Measurements from ENCODE around the gene UCP1. TPM values are rescaled to one million over a fixed set of nuclear protein-coding genes. Genes with fewer than 3 reads are reported as not detected.
"Not testable (repeated sequence)": the region's sequence is repeated elsewhere in the genome, so short reads cannot be mapped to it uniquely, and the experiment has no call there.

UCP1 gene
- total RNA-seq, 1 donor from 2014 or later, result not detected

DNA sequence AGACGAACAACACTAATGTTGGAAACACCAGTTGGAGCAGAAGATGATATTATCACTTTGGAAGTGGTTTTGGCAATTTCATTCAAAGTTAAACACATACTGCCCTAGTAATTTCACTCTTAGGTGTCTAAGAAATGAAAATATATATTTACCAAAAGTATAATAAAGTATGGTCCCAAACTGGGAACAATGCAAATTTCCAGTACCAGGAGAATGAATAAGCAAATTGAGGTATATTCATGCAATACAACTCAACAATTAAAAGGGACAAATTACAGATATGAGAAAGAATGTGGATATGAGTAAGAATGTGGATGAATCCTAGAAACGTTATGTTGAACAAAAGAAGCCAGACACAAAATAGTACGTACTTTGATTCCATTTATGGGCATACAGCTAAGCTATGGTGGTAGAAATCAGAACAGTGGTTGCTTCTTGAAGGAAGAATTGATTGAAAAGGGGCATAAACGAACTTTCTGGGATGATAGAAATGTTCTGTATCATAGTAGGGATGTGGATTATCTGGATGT is 34.7 kb downstream of the UCP1 start:
- Histone ChIP-seq H3K27me3 (ENCODE audit: low read depth) (no peaks in the 10 kb centered on the region), H3K4me3 (no peak overlapping the region), H3K4me1 (peaks cover 11% of the 10 kb centered on the region), H3K9me3 (replicated peaks) (no peaks in the 10 kb centered on the region), H3K36me3 (peaks cover 33% of the 10 kb centered on the region), H3K27ac (replicated peaks) (no peak overlapping the region)
- TF ChIP-seq, protein P1, sequence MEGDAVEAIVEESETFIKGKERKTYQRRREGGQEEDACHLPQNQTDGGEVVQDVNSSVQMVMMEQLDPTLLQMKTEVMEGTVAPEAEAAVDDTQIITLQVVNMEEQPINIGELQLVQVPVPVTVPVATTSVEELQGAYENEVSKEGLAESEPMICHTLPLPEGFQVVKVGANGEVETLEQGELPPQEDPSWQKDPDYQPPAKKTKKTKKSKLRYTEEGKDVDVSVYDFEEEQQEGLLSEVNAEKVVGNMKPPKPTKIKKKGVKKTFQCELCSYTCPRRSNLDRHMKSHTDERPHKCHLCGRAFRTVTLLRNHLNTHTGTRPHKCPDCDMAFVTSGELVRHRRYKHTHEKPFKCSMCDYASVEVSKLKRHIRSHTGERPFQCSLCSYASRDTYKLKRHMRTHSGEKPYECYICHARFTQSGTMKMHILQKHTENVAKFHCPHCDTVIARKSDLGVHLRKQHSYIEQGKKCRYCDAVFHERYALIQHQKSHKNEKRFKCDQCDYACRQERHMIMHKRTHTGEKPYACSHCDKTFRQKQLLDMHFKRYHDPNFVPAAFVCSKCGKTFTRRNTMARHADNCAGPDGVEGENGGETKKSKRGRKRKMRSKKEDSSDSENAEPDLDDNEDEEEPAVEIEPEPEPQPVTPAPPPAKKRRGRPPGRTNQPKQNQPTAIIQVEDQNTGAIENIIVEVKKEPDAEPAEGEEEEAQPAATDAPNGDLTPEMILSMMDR (IDR thresholded peaks at IDR 0.05; ENCODE audit: borderline replicate concordance), result no peak
- no peak for DNase-seq
- intact Hi-C loops (cut with micrococcal nuclease), result no loop called here

DNA sequence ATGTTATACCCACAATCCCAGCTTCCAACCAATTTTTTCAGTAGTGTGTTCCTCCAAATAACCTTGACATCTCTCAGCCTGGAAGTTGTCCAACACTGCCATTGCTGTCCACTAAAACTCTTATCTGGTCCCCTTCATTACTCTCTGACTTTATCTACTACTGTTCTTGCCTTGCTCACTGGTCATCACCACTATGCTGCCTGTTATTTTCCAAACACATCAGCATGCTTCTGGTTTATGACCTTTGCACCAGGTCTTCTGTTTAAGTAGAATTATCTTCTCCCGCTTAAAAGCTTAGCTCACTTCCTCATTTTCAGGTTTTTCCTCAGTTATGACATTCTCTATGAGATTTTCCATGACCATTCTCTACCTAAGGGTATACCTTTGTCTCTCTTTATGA is 39.3 kb downstream of the UCP1 start:
- intact Hi-C loops (cut with micrococcal nuclease), result no loop called here
- DNase-seq, result no peak
- Histone ChIP-seq H3K4me1 (peaks cover 37% of the 10 kb centered on the region), H3K27me3 (ENCODE audit: low read depth) (no peaks in the 10 kb centered on the region), H3K4me3 (peak overlapping the region; percentile 10), H3K9me3 (replicated peaks) (peaks cover 6% of the 10 kb centered on the region), H3K36me3 (peaks cover 16% of the 10 kb centered on the region), H3K27ac (replicated peaks) (peak overlapping the region; percentile 78)
- TF ChIP-seq, protein P1 (IDR thresholded peaks at IDR 0.05; ENCODE audit: borderline replicate concordance), result no peak

DNA sequence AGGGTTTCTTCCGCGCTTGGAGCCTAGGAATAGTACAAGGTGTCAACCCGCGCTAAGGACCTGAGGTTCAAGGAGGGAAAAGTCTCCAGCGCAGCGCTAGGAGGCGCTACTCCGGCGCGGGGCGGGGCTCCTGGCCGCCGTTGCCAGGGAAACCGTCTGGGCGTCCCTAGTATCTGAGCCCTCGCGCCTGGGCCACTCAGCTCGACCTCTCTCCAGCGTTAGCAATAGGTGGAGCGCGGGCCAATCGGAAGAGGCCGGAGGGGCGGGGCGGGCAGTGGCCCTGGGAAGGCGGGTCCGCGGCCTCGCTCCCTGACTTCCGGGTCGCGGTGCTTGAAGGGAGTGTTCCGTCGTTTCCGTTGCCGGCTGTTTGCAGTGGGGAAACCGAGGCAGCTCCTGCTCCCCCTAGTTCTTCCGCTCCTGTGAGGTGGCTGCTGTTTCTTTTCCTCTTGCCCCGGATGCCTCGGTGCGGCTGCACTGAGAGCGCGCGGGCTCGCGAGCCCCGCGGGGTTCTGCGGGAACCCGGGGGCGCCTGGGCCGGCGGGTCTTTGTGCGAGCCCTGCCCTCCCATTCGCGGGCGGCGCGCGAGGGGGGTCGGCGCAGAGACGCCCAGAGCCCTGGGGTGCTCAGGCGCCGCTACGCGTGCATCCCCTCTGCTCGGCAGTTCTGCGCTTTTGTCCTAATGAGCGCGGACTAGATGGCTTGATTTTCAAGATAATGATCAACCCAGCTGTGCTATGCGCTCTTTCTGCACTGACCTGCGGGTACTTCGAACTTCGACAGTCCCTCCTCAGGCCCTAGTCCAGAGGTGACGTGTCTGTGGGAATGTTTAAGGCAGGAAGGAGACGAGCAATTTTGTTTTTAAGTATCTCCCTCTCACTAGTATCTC is 44.7 kb downstream of the UCP1 start, which contains the start of gene ELMOD2:
Gene ELMOD2, plus strand, starts transcription at position 312 of the 886 bp plus-strand sequence. CDS start 1,261 bp downstream, outside the sequence.
- TF ChIP-seq, protein P1 (IDR thresholded peaks at IDR 0.05; ENCODE audit: borderline replicate concordance), result peak; percentile 97
- Histone ChIP-seq H3K9me3 (replicated peaks) (peaks cover 6% of the 10 kb centered on the region), H3K27me3 (ENCODE audit: low read depth) (no peaks in the 10 kb centered on the region), H3K4me1 (peaks cover 41% of the 10 kb centered on the region), H3K4me3 (peak within 1 kb of the TSS; percentile 84), H3K36me3 (peaks cover 14% of the 10 kb centered on the region), H3K27ac (replicated peaks) (peak within 1 kb of the TSS; percentile 90)
- DNase-seq, result peak; percentile 99
- intact Hi-C loops (cut with micrococcal nuclease), result no loop called here

DNA sequence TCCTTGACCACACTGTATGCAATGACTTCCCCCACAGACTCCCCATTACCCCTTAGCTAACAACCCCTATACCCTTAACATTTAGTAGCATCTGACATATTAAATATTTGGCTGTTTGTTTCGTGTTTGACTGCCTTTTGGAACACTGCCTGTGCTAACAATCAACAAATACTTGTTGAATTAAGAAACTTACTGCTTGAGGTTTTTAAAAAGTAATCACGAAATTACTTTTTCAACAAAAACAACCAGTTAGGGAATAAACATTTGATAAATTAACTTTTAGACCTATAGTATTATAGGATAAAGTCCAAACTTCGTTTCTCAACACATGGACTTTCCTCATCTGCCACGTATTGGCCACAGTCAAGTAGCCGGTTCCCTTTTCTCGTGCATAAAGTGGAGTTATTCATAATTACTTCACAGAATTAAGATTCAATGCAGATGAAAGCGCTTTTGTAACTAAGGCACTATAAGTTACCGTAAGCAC is 45.3 kb downstream of the UCP1 start:
- Histone ChIP-seq H3K27me3 (ENCODE audit: low read depth) (no peaks in the 10 kb centered on the region), H3K36me3 (peaks cover 13% of the 10 kb centered on the region), H3K9me3 (replicated peaks) (peaks cover 6% of the 10 kb centered on the region), H3K27ac (replicated peaks) (peak overlapping the region; percentile 90), H3K4me1 (peaks cover 37% of the 10 kb centered on the region), H3K4me3 (peak overlapping the region; percentile 84)
- TF ChIP-seq, protein P1 (IDR thresholded peaks at IDR 0.05; ENCODE audit: borderline replicate concordance), result no peak
- intact Hi-C loops (cut with micrococcal nuclease), result no loop called here
- no peak for DNase-seq

DNA sequence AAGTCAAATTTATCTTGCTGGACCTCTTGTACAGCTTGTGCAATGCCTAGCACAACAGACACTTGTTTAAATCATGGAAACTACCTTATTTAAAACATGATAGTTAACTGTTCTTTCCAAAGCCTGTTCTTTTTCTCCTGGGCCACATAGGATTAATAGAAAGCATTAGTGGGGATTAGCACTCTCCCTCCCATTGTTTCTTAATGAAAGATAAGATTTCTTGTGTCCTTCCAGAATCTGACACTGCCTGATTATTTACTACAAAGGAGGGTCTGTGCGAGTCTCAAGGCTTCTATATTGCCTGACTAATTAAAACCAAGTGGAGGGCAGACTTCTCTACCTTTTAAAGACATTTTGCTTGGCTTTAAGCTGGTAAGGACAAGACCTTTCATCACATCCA is 53.3 kb downstream of the UCP1 start:
- H3K4me1 ChIP-seq, result no peaks in the 10 kb centered on the region
- H3K27ac ChIP-seq (replicated peaks), result no peak overlapping the region
- no peaks in the 10 kb centered on the region for H3K9me3 ChIP-seq (replicated peaks)
- intact Hi-C loops (cut with micrococcal nuclease), result no loop called here
- H3K4me3 ChIP-seq, result no peak overlapping the region
- DNase-seq, result no peak
- H3K27me3 ChIP-seq (ENCODE audit: low read depth), result no peaks in the 10 kb centered on the region
- TF ChIP-seq, protein P1 (IDR thresholded peaks at IDR 0.05; ENCODE audit: borderline replicate concordance), result no peak
- no peaks in the 10 kb centered on the region for H3K36me3 ChIP-seq

DNA sequence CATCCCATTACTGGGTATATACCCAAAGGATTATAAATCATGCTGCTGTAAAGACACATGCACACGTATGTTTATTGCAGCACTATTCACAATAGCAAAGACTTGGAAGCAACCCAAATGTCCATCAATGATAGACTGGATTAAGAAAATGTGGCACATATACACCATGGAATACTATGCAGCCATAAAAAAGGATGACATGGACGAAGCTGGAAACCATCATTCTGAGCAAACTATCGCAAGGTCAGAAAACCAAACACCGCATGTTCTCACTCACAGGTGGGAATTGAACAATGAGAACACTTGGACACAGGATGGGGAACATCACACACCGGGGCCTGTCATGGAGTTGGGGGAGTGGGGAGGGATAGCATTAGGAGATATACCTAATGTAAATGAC is 55.0 kb downstream of the UCP1 start:
- H3K9me3 ChIP-seq (replicated peaks); H3K4me1 ChIP-seq; DNase-seq; H3K27ac ChIP-seq (replicated peaks); H3K36me3 ChIP-seq; H3K27me3 ChIP-seq (ENCODE audit: low read depth); intact Hi-C loops (cut with micrococcal nuclease); H3K4me3 ChIP-seq: not testable (repeated sequence)
